Measurements from ENCODE around the gene PROC.

The PROC gene
- total RNA-seq = 0 to 2.1 (median 0.24) reads per million in 17 experiments

DNA sequence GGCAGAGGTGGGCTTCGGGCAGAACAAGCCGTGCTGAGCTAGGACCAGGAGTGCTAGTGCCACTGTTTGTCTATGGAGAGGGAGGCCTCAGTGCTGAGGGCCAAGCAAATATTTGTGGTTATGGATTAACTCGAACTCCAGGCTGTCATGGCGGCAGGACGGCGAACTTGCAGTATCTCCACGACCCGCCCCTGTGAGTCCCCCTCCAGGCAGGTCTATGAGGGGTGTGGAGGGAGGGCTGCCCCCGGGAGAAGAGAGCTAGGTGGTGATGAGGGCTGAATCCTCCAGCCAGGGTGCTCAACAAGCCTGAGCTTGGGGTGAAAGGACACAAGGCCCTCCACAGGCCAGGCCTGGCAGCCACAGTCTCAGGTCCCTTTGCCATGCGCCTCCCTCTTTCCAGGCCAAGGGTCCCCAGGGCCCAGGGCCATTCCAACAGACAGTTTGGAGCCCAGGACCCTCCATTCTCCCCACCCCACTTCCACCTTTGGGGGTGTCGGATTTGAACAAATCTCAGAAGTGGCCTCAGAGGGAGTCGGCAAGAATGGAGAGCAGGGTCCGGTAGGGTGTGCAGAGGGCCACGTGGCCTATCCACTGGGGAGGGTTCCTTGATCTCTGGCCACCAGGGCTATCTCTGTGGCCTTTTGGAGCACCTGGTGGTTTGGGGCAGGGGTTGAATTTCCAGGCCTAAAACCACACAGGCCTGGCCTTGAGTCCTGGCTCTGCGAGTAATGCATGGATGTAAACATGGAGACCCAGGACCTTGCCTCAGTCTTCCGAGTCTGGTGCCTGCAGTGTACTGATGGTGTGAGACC, at the start of gene PROC:
PROC (plus strand) TSS at position 128 of the 812 bp plus-strand sequence. CDS start 1,516 bp downstream, outside the sequence.
- no peak for DNase-seq

DNA sequence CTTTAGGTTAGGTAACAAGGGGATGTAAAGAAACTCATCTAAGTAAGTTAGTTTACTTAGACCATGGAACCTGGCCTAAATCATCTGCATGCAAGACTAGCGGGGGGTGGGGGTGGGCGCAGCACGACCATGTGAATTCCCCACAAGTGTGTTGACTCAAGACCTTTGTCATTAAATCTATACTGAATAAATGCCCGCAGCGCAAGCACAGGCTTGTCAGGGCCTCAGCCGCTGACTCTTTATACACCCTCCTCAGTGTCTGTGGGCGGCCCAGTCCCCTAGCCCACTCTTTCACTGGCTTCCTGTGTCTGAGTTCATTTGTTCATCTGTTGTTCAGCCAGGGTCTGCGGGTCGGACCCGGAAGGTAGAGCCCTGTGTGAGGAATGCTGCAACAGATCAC, 48.2 kb upstream of the PROC start:
- no peak for DNase-seq

DNA sequence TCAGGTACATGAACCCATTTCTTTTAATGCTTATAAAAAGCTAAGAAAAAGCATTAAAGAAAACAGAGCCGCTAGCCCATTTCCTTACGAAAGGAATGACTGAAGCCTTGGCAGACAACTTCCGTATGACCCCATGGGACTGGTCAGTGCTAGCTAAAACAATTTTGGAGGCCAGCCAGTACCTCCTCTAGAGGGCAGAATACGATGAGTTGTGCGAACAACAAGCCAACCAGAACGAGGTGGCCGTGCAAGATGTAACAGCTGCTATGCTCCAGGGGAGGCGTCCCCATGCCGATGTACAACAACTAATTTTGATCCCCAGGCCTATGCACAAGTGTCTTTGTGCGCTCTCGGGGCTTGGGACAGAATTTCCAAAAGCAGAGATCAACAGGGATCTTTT, 47.2 kb upstream of the PROC start:
- no peak for DNase-seq

DNA sequence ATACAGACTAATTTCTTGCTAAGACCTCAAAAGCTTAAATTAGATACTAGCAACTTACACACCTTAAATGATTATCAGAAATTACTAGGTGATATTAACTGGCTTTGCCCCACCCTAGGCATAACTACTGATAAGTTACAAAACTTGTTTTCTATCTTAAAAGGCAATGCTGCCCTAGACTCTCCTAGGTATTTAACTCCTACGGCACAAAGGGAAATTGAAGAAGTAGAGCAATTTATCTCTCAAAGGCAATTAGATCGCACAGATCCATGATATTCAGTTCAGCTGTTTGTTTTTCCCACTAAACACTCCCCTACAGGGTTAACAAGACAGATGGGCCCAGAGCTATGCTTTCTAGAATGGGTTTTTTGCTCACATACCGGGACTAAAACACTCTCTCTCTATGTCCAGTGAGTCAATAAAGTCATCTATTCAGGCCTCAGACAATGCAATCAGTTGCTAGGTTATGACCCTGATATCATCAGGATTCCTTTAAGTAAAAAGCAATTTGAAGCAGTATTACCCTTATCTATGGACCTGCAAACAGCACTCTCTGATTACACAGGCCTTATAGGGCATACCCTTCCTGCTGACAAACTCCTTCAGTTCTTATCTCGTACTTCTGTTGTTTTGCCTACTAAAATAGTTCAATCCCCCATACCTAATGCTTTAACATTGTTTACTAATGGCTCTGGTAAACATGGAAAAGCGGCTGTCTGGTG, 44.7 kb upstream of the PROC start:
- no peak for DNase-seq

DNA sequence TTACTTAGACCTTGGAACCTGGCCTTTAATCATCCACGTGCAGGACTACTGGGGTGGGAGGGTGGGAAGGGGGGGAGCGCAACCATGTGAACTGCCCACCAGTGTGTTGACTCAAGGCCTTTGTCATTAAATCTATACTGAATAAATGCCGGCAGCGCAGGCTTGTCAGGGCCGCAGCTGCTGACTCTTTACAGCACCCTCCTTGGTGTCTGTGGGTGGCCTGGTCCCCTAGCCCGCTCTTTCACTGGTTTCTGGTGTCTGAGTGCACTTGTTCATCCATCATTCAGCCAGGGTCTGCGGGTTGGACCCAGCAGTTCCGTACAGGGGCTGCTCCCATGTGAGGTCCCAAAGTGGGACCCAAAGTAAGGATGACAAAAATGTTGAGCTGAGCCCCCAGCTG, 42.0 kb upstream of the PROC start:
- no peak for DNase-seq

DNA sequence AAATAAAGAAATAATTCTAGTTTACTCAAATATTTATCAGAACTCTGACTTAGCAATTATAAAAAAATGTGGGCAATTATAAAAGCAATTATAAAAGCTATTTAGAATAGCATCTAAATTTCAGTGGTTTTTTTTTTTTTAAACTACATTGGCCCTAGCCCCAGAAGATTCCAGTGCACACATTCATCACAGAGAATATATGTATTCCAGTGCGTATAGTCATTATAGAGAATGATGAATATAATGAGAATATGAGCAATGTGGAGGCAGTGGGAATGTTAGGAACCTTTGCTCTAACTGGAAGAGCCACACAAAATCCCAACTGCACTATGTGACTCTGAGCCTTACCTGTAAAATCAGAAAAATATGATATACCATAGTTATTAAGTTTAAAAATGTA, 41.0 kb upstream of the PROC start:
- DNase-seq = no peak

DNA sequence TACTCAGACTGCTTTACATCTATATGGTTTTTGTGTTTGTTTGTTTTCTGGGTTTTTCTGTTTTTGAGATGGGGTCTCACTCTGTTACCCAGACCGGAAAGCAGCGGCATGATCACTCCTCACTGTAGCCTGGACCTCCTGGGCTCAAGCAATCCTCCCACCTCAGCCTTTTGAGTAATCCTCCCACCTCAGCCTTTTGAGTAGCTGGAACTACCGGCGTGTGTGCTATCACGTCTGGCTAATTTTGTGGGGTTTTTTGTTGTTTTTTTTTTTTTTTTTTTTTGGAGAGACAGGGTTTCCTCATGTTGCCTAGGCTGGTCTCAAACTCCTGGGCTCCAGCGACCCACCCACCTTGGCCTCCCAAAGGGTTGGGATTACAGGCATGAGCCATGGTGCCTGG, 39.5 kb upstream of the PROC start:
- no peak for DNase-seq

DNA sequence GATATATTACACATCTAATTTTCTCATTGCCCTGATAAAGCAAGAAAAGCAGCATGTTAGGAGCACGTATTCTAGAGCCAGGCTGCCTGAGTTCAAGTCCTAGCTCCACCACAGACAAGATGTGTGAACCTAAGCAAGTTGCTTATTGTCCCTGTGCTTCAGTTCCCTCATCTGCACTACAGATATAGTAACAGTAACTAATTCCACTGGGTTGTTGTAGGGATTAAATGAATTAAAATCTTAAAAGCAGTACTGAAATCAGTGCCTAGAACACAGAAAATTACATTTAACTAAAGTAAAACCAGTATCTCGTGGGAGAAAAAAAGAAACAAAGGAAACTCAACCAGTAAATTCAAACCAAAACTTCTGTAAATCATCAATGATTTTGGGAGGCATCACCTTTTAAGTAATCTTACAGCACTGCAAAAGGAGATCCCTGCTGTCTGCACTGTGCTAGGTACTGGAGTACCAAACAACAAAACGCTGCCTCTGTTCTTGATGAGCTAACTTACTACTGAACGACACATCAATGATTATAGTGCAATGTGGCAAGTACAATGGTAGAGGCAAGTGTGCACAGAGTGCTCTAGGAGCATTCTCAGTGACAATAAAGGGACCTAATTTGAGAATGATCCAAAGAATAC, 38.4 kb upstream of the PROC start:
- no peak for DNase-seq

DNA sequence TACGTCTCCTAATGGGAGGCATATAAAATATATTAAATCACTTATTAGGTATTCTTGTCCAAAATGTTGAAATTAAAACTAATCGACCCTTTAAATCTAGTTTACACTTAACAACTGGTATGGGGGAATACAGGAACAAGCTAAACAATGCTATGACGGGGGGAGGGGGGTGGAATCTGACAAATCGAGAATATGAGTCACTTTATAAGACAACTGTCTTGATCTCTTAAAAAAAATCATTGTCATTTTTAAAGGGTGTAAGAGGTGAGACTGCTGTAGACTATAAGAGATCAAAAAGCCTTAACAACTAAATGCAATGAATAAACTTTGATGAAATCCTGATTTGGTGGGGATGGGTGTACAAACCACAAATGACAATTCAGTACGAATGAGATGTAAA, 36.5 kb upstream of the PROC start:
- DNase-seq = no peak

DNA sequence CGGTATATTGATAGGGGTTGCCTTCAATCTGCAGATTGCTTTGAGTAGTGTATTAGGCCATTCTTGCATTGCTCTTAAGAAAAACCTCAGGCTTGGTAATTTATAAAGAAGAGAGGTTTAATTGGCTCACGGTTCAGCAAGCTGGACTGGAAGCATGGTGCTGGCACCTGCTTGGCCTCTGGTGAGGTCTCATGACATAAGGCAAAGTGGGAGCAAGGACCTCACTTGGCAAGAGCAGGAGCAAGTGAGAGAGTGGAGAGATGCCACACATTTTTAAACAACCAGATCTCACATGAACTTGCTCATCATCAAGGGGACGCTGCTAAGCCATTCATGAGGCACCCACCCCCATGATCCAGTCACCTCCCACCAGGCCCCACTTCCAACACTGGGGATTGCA, 35.4 kb upstream of the PROC start:
- DNase-seq = no peak

DNA sequence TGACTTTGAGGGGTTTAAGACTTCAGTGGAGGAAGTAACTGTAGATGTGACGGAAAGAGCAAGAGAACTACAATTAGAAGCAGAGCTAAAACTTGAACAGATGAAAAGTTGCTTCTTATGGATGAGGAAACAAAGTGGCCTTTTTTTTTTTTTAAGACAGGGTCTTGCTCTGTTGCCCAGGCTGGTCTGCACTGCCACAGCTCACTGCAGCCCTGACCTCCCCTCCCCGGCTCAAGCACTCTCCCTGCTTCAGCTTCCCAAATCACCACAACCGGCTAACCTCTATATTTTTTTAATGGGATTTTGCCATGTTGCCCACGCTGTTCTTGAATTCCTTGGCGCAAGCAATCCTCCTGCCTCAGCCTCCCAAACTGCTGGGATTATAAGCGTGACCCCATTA, 33.7 kb upstream of the PROC start:
- peak in 1 of 4 experiments; percentile 36 for DNase-seq

DNA sequence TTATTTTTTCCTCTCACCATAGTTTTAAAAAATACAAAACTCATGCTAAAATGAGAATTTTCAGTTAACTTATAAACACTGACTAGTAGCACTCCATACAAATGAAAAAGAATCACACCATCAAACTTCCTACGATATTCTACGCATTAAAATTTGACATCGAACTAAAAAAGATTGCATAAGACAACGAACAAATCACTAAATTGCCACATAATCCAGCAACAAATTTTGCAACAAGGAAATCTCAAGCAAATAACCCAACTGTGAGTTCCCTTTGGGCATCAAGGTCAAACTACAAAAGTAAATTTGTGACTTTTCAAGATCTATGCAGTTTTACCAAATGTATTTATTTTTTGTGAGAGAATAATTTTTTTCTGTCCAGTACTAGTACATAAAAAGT, 32.0 kb upstream of the PROC start:
- peak; percentile 28 to 81 (median 68) for DNase-seq

DNA sequence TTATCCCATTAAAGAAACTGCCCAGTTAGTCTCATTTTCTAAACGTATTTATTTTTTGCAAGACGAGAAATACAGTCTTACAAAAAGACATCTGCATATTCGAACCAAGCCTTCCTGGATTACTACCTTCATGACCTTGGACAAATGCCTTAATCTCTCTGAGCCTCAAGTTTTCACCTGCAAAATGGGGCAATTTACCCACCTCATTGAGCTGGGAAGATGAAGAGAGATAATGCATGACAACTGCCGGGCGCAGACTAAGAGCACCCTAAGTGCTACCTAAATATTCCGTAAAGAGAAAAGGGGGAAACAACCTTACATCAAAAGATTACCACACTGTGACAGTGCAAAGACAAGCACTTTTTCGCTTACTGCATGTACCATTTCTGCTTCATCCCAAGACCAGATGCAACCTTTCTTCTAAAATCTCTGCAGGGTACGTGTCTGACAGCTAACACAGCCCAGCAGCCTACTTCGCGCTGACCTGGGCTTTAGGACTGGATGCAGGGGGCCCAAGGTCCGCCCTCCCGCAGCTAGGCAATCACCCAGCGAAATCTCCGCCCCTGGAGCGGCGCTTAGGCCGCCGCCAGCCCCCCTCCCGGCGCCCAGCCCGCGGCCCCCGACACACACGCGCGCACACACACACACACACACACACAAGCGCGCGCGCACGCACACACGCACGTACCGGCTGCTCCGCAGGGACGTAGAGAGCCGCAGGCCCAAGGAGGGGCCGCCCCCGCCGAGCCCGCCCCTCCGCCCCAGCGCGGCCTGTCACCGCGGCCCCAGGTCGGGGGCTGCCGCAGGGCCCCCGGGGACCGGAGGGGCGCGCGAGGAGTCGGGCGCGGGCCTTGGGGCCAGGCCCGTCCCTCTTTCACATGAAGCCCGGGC, 31.2 kb upstream of the PROC start:
- DNase-seq = peak; percentile 88 to 95 (median 91)

DNA sequence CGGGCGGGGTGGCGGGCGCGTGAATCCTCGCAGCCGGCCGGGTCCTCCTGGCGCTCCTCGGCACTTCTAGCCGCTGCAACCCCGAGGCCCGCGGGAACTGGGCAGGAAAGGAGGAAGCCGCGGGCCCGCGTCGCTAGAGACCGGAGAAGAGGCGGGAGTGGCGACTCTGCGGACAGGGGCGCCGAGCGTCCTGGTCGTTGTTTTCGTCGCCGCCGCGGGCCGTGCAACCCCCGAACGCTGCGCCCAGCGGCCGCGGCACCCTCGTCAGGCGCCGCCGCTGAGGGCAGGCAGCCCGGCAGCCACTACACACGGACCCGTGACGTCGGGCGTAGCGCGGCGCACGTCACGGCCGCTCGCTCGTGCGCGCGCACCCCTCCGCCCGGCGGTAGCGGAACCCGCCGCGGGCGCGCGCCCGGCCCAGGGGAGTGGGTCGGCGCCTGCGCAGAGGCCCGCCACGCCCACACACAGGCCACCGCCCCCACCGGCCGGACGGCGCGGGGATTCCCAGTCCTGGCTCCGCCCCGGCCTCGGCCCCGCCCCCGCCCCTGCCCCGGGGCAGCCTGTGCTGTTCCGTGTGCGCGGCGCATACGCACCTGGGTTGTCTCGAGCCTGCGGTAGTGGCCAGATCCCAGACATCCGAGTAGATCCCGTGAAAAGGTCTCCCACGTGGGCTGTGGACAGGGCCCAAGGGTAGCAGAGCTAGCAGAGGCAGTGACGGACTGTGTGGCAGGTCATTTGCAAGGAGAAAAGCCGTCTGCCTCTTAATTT, 30.4 kb upstream of the PROC start, which contains the start of gene MAP3K2:
MAP3K2 (minus strand) TSS at position 321 of the 768 bp plus-strand sequence. CDS start 44,846 bp downstream, outside the sequence.
- peak; percentile 96 to 99 (median 99) for DNase-seq

DNA sequence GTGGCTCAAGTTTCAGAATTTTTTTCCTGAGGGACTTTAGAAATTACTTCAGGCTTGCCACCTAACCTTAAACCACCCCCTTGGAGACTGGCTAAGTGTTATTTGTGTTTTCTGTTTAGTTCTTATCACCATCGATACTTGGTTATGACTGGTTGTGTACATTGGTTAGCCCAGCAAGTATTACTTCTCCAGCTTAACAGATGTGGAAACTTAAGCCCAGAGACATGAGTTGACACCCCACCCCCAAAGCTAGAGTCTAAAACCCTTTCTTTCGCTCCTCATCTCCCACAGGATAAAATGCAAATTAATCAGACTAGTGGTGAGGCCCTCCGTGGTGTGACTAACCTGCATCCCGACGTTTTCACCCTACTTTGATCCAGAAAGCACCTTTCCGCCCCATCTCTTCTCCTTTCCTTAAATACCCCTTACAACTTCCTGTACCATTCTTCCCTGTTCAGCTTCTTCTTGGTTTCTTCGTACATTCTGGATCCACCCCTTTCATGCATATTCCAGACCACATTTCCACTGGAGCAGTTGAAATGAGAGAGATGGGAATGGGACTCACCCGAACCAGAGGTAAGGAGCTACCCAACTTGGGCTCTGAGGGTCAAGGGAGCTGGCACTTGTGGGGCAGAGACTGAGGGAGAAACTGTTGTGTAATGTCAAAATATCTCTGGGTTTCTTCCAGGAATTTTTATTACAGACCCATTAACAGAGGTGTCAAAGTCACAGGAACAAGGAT, 29.6 kb upstream of the PROC start:
- DNase-seq = peak in 2 of 4 experiments; percentile 30 to 40

DNA sequence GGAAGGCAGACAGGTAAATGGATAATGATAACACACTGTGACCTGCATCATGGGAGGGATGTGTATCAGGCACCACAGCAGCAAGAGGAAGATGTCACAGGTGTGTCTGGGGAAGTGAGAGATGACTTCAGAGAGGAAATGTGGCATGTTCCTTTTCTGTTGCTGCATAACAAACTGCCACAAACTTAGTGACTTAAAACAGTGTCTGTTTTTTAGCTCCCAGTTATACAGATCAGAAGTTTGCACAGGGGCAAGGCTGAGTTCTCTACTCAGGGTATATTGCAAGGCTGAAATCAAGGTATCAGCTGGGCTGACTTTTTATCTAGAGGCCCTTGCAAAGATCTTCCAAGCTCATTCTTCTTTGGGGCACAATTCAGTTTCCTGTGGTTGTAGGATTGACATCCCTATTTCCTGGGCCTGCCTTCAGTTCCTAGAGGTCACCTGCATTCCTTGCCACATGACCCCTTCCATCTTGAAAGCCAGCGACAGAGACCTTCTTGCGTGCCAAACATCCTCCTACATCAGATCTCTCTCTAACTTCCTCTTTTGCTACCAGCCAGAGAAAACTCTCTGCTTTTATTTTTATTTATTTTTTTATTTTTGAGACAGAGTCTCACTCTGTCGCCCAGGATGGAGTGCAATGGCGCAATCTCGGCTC, 28.3 kb upstream of the PROC start:
- DNase-seq = peak; percentile 58 to 85 (median 76)

DNA sequence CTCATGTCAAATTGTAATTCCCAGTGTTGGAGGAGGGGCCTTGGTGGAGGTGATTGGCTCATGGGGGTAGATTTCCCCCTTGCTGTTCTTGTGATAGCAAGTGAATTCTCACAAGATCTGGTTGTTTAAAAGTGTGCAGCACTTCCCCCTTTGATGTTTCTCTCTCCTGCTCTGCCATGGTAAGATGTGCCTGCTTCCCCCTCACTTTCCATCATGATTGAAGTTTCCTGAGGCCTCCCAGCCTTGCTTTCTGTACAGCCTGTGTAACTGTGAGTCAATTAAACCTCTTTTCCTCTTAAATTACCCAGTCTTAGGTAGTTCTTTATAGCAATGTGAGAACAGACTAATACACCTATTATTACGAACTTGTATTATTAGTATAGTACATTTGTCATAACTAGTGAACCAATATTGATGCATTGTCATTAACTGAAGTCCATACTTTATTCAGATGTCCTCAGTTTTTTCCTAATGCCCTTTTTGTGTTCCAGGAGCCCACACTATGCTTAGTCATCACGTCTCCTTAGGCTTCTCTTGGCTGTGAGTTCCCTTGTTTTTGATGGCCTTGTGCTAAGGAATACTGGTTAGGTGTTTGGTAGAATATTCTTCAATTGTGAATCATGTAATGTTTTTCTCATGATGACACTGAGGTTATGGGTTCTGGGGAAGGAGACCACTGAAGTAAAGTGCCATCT, 25.9 kb upstream of the PROC start:
- peak; percentile 23 to 53 (median 40) for DNase-seq

DNA sequence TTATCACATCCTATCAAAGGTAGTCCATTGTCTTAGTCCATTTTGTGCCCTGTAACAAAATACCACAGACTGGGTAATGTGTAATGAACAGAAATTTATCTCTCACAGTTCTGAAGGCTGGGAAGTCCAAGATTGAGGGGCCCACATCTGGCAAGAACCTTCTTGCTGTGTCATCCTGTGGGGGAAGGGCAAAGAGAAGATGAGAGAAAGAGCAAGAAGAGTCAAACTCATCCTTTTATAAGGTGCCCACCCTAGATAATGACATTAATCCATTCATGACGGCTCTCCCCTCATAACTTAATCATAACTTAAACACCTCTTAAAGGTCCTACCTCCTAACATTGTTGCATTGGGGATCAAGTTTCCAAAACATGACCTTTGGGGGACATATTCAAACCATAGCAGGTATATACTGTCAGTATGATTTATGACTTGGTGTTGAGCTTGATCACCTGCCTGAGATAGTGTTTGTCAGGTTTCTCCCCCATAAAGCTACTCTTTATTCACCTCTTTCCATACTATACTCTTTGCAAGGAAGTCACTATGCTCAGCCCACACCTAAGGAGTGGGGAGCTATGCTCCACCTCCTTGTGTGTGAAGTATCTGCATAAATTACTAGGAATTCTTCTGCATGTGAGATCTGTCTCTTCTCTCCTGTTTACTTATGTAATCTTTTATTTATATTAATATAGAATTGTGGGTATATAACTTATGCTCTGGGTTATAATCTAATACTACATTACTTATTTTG, 25.2 kb upstream of the PROC start:
- no peak for DNase-seq

DNA sequence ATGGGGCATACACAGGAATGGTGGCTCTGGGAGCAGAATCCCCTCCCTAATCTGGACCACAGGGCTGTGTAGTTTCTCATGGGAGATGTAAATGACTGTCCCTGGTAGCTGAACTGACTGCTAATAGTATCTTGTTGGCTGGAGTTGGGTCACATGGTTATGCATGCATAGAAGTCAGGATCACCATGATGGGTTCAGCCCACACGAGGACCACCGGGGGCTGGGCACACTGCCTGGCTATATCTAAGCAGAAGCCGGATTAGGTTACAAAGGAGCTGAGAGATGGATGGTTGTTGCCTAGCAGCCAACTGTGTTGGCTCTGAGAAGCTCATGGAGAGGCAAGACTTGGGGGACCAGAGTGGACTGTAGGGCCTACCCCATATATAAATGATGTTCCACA, 23.7 kb upstream of the PROC start:
- no peak for DNase-seq

Measured in suppressor macrophage (primary cell).